ENCODE data around the gene IFT57. TPM values are rescaled to one million over a fixed set of nuclear protein-coding genes. Genes with fewer than 3 reads are reported as not detected.

IFT57 gene
- total RNA-seq, 1 donor: 47.6 TPM

DNA sequence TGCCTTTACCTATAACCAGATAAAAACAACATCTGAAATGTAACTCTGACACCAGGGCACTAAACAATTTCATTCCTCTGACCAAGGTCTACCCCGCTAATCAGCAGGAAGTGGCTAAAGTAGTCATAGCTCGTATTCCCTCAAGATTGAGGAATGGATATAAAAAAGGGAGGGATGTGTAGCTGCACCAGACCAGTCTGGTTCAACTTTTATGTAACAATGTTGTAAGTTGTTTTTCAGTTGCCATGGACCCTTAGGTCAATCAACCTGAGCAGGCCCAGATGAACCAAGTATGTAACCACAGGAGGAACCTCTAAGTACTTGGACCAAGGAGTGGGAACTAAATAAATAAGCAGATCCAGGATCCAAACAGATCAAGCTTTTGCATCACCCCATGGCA, 28.4 kb upstream of the IFT57 start:
- TF ChIP-seq, protein P1, sequence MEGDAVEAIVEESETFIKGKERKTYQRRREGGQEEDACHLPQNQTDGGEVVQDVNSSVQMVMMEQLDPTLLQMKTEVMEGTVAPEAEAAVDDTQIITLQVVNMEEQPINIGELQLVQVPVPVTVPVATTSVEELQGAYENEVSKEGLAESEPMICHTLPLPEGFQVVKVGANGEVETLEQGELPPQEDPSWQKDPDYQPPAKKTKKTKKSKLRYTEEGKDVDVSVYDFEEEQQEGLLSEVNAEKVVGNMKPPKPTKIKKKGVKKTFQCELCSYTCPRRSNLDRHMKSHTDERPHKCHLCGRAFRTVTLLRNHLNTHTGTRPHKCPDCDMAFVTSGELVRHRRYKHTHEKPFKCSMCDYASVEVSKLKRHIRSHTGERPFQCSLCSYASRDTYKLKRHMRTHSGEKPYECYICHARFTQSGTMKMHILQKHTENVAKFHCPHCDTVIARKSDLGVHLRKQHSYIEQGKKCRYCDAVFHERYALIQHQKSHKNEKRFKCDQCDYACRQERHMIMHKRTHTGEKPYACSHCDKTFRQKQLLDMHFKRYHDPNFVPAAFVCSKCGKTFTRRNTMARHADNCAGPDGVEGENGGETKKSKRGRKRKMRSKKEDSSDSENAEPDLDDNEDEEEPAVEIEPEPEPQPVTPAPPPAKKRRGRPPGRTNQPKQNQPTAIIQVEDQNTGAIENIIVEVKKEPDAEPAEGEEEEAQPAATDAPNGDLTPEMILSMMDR (IDR thresholded peaks at IDR 0.05; ENCODE audit: insufficient read depth, low read length): no peak

DNA sequence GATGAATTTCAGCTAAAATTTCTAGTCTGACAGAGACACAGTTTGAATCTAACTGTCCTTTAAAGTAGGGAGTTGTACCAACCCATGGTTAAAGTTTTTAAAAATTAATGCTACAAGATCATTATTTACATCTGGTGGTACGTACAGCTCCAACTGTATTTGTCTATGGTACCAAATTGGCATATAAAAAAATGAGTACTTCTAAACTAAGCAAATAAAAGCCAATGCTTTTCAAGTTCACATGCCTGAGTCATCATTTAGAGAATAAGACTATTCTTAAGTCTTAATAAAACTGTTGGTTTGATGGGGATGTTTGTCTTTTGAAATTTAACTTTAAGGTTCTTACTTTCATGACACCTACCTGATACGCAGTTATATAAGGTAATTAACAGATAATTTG, 21.0 kb upstream of the IFT57 start:
- no peak for DNase-seq (ENCODE audit: low read depth)
- H3K4me3 ChIP-seq (ENCODE audit: low read depth, low read length): no peak overlapping the region
- TF ChIP-seq, protein P1 (IDR thresholded peaks at IDR 0.05; ENCODE audit: insufficient read depth, low read length): no peak

More for the DNA sequence above, 28.4 kb upstream of the IFT57 start:
- no peak overlapping the region for H3K4me3 ChIP-seq (ENCODE audit: low read depth, low read length)
- DNase-seq (ENCODE audit: low read depth): peak; percentile 1

DNA sequence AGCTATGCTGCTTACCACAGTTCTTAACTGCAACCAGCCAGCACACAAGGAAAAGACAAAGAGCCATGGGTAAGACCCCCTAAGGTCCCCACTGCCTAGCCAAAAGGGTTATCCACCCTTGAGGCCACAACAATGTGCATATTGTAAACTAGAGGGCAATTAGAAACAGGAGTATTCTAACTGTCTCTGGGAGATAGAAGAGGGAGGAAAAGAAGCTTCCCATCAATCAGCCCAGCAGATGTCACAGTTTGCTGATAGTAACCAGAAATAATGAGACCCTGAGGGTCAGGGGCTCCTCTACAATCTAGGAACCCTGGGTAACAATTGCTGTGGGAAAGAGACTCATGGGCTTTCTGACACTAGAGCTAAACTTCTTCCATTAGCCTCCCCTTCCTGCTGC, 20.6 kb upstream of the IFT57 start:
- DNase-seq (ENCODE audit: low read depth): no peak
- no peak overlapping the region for H3K4me3 ChIP-seq (ENCODE audit: low read depth, low read length)

DNA sequence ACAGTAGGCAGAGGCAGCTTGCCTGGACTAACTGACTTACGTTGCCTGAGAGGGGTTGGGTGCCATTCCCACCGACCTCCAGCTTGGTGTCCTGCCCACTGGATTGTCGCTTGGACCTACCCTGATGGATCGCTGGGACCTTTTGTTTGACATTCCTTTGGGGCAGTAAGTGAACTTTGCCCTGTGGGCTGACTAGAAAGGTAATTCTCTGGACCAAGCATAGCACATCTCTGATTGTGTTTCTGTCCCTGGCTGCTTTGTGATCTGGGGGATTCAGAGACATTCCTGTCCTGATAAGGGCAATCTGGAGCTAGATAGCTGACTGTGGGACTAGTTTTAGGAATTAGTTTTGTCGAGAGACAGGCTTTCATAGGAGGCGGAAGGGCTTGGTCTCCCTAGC, 19.5 kb upstream of the IFT57 start:
- no peak overlapping the region for H3K4me3 ChIP-seq (ENCODE audit: low read depth, low read length)
- no peak for DNase-seq (ENCODE audit: low read depth)
- TF ChIP-seq, protein P1 (IDR thresholded peaks at IDR 0.05; ENCODE audit: insufficient read depth, low read length): no peak

More for the DNA sequence above, 20.6 kb upstream of the IFT57 start:
- TF ChIP-seq, protein P1 (IDR thresholded peaks at IDR 0.05; ENCODE audit: insufficient read depth, low read length): no peak

DNA sequence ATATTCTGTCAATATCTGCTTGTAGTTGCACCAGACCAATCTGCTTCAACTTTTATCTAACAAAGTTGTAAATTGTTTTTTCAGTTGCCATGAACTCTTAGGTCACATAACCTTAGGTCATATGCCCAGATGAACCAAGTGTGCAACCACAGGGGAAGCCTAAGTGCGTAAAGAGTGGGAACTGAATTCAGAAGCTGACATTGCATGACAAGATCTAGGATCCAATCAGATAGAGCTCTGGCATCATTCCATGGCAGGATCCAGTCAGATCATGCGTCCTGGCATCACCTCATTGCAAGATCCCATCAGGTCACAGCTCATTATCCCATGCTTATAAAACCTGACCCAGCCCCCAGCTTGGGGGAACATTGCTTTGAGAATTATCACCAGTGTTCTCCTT, 18.9 kb upstream of the IFT57 start:
- H3K4me3 ChIP-seq (ENCODE audit: low read depth, low read length): no peak overlapping the region
- no peak for DNase-seq (ENCODE audit: low read depth)
- TF ChIP-seq, protein P1 (IDR thresholded peaks at IDR 0.05; ENCODE audit: insufficient read depth, low read length): no peak

DNA sequence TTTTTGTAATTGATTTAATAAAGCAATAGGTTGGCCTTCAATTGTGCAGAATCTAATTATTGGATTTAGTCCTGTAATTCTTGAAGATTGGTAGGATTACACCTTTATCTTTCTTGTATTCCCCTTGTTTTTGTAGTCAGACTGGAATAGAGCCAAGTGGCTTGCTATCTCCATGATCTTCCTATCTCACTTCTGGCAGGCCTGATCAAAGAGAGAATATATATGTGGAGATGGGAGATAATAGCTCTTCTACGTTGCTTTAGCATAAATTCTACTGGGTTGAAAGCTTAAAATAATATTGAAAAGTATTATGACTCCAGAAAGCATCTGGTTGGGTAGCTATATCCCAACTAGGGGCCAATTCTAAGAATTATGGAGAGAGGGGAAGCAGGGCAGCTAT, 16.9 kb upstream of the IFT57 start:
- no peak for DNase-seq (ENCODE audit: low read depth)
- H3K4me3 ChIP-seq (ENCODE audit: low read depth, low read length): no peak overlapping the region
- TF ChIP-seq, protein P1 (IDR thresholded peaks at IDR 0.05; ENCODE audit: insufficient read depth, low read length): no peak

DNA sequence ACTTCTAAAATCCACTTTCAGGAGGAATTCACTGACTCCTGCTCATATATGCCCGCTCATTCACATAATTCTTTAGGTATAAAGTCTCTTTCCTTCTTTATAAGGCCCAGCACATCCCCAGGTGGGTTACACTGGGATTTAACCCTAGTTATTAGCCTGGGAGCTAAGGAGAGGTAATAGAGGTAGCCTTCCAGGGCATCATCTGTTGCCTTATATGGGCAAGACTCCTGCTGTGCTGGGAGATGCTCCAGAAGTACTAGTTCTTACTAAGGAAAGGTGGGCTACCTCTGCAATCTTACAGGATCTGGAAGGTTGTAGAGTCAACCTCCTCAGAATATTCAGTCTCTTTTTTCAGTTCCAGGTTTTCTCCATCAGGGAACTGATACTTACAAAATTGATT, 13.1 kb upstream of the IFT57 start:
- TF ChIP-seq, protein P1 (IDR thresholded peaks at IDR 0.05; ENCODE audit: insufficient read depth, low read length): no peak
- DNase-seq (ENCODE audit: low read depth): no peak
- no peak overlapping the region for H3K4me3 ChIP-seq (ENCODE audit: low read depth, low read length)

Measured in fibroblast of the aortic adventitia (primary cell).